Omental fat pad (tissue), 4 donors: ENCODE results near the gene GM2A. TPM values are rescaled to one million over a fixed set of nuclear protein-coding genes. Genes with fewer than 3 reads are reported as not detected.

Source experiments
- ATAC-seq: fragments of 150-250 bp; one replicate; pipeline ENCODE4 v1.9.1; 2016; ENCODE audit warnings: mild to moderate bottlenecking, moderate library complexity; ENCODE audit not compliant: low FRiP score
- DNase-seq: peaks from one replicate; pipeline ENCODE4 v3.0.0-alpha.2; 2019; ENCODE audit warnings: low spot score
- total RNA-seq, 4 donors: library from RNA; depleted of rRNA; stranded (reverse); fragments of >200 nt; gene quantifications; one replicate each; pipeline ENCODE4 v1.1.0, GENCODE V29; 2016
- TF ChIP-seq, protein P1 (sequence below), 3 donors: fragments of 450-650 bp; IDR thresholded peaks; one replicate each; pipeline ENCODE4 v1.5.1; 2016 to 2017; ENCODE audit warnings: antibody characterized with exemption in 3 of 3, mild to moderate bottlenecking in 3 of 3, moderate library complexity in 2 of 3

GM2A gene
- total RNA-seq, 4 donors from 2014 or later: 26.6 to 62.6 (median 27.9) TPM

DNA sequence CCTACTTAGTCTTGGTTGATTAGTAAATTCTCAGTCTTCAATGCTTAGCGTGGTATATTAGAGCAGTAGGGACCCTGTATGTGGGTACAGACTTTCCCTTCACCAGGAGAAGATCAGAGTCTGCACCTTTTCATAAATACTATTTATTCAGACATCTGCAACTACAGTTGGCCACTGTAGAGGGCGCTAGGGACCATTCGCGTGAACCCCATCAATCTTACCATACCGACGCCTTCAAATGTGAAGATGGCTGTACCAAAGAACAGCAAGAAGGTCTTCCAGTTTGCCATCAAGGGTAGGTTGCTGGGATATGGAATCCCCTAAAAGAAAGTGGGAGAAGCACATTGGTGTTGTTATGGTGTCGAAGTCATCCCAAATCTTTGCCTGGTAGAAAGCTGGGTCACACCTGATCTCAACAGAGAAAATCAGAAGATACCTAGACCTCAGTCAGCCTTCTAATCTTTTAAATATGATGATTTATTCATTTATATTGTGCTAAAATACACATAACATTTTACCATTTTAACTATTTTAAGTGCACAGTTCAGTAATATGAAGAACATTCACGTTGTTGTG lies 31.5 kb downstream of the GM2A start:
- TF ChIP-seq, protein P1, sequence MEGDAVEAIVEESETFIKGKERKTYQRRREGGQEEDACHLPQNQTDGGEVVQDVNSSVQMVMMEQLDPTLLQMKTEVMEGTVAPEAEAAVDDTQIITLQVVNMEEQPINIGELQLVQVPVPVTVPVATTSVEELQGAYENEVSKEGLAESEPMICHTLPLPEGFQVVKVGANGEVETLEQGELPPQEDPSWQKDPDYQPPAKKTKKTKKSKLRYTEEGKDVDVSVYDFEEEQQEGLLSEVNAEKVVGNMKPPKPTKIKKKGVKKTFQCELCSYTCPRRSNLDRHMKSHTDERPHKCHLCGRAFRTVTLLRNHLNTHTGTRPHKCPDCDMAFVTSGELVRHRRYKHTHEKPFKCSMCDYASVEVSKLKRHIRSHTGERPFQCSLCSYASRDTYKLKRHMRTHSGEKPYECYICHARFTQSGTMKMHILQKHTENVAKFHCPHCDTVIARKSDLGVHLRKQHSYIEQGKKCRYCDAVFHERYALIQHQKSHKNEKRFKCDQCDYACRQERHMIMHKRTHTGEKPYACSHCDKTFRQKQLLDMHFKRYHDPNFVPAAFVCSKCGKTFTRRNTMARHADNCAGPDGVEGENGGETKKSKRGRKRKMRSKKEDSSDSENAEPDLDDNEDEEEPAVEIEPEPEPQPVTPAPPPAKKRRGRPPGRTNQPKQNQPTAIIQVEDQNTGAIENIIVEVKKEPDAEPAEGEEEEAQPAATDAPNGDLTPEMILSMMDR (IDR thresholded peaks at IDR 0.05): no peak
- ATAC-seq: no peak
- DNase-seq: no peak

DNA sequence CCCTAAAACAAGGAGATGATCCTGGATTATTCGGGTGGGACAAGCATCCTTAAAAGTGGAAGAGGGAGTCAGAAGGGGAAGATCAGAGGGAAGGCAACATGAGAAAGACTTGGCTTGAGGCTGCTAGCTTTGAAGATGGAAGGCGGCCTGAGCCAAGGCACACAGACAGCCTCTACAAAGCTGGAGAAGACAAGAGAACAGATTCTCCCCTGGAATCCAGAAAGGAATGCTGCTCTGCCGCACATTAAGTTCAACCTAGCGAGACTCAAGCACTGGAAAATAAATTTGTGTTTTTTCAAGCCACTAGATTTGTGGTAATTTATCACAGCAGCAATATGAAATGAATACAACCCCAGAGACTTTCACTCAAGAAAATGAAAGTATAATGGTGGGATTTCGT lies 32.7 kb downstream of the GM2A start:
- no peak for ATAC-seq
- TF ChIP-seq, protein P1 (IDR thresholded peaks at IDR 0.05): no peak
- no peak for DNase-seq

DNA sequence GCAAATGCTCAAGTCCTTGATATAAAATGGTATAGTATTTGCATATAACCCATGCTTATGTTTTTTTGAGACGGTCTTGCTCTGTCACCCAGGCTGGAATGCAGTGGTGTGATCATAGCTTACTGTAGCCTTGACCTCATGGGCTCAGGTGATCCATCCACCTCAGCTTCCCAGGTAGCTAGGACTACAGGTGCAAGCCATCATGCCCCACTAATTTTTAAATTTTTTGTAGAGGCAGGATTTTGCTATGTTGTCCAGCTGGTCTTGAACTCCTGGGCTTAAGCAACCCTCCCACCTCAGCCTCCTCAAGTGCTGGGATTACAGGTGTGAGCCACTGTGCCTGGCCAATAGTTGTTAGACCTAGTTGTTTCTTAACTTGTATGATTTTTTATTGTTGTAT lies 33.3 kb downstream of the GM2A start:
- ATAC-seq (no peak), DNase-seq (no peak)
- TF ChIP-seq, protein P1 (IDR thresholded peaks at IDR 0.05): no peak

DNA sequence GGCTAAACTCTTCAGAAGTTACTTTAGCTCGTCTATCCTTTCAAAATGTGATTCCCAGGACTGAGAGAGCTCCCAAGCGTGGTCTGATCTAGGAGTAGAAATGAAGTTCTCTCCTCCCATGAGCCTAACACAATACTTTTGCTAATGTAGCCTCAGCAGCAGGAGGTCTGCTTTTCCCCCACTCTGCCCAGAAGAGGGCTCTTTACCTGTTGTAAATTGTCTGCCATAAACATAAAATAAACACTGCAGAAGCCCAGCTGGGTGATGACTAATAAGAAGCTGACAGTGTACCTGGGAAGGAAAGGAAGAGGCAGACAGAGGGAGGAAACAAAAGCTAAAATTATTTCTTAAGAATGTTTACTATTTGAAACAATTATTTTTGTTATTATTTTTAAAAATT lies 35.2 kb downstream of the GM2A start:
- ATAC-seq (no peak), DNase-seq (no peak)
- TF ChIP-seq, protein P1 (IDR thresholded peaks at IDR 0.05): no peak

DNA sequence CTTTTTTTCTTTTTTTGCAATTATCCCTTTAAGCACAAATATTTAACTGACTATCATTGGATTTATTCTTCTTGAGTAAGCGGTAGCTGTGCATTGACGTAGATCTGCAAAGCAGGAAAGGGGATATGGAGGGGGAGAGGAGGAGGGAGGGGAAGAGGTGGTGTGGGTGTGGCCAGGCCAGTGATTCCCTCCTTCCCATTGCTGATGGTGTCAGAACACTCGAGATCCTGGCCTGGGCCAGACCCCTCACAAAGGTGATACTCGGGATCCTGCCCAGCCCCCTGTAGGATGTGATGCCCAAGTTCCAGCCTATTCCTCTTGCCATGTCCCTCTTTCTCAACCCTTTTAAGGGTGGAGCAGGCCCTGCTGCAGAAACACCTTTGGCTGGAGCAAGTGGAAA lies 40.6 kb downstream of the GM2A start:
- ATAC-seq: no peak
- TF ChIP-seq, protein P1 (IDR thresholded peaks at IDR 0.05): no peak
- DNase-seq: no peak

DNA sequence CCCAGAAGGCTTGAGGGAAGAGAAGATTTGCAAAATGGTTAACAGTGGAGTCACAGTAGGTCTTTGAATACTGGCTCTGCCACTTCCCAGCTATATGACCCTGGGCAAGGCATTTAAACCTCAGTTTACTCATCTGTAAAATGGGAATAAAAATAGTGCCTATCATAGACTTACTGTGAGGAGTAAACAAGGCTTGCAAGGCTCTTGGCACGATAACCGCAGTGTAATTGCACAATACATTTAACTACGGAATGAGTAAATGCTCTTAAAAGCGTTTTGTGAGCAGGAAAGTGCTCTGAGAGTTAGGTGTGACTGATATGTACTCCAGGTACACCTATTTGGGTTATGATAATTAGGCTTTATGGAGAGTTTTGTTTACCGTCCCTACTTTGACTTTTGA lies 42.2 kb downstream of the GM2A start:
- ATAC-seq (no peak), DNase-seq (no peak)
- TF ChIP-seq, protein P1 (IDR thresholded peaks at IDR 0.05): no peak

DNA sequence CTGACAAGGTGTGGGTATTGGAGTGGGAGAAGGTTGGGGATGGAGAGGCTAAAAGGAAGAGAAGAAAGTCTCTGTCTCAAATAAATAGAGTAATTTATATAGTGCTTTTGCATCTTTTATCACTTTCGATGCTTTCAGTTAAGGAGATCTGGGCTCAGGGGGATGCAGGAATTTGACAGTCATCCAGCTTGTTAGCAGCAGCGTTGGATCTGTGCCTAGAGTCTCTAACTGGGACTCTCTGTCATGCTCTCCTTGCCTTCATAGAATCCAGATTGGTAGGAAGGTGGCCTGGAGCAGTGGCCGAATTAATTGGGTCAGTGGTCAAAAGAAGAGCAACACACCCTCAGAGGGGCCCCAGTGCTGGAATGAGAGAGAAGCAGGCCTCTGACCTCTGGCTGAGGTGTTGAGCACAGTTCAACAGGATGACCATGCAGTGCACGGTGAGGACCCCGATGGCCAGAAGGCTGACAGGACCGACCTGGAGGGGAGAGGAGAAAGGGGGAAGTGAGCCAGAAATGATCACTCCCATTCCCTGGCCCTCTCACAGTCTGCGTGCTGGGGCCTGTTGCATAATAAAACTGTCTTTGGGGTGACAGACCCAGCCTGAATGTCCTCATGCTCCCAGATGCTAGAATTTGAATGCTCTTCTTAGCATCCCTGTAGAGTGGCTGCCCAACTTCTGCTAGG lies 42.9 kb downstream of the GM2A start:
- ATAC-seq (no peak), DNase-seq (no peak)
- TF ChIP-seq, protein P1 (IDR thresholded peaks at IDR 0.05): no peak
